Dendritic cell treated with granulocyte-macrophage colony-stimulating factor and Interleukin-4, amounts not matched to agents 40 ng/mL and 50 ng/mL, for 4 days (primary cell): ENCODE measurements around the gene MOB3B.
A peak's percentile ranks its signal among the peaks of the same experiment; 100 is the strongest.

Experiments used
- H3K27ac Mint-ChIP-seq: one replicate; pipeline ENCODE4 v1.8.0; 2022; ENCODE audit warnings: mild to moderate bottlenecking, mixed read lengths
- H3K27me3 Mint-ChIP-seq: one replicate; pipeline ENCODE4 v1.8.0; 2022; ENCODE audit warnings: mild to moderate bottlenecking, mixed read lengths
- H3K36me3 Mint-ChIP-seq: one replicate; pipeline ENCODE4 v1.8.0; 2022; ENCODE audit warnings: low read depth, mixed read lengths
- H3K4me1 Mint-ChIP-seq: one replicate; pipeline ENCODE4 v1.8.0; 2022; ENCODE audit warnings: low read depth, mixed read lengths
- H3K4me3 Mint-ChIP-seq: one replicate; pipeline ENCODE4 v1.8.0; 2022; ENCODE audit warnings: mild to moderate bottlenecking, moderate library complexity, mixed read lengths
- H3K9me3 Mint-ChIP-seq: one replicate; pipeline ENCODE4 v1.8.0; 2022; ENCODE audit warnings: mixed read lengths
- intact Hi-C: fragments of 100-400 bp; cut with micrococcal nuclease; formaldehyde crosslinking; loops from one replicate; pipeline ENCODE4 v1.15.0; 2022

Gene MOB3B

DNA sequence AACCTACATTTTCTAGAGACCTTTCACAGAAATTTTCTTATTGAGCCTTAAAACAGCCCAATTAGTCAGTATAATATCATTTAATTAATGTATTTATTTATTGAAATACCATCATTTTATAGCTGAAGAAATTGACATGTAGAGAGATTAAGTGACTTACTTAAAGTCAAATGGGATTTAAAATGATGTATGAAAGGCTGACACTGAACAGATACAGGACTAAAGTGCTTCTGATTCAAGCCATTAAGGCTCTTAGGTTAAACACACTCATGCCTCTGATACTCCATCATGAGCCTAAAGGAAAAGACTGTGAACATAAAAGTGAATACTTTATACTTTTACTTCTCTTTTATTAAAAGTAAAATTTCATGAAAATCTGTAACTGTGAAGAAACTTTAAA is 30.8 kb upstream of the MOB3B start:
- Mint-ChIP-seq H3K36me3 (peaks cover 54% of the 10 kb centered on the region), H3K27ac (no peak overlapping the region), H3K4me1 (peaks cover 9% of the 10 kb centered on the region), H3K9me3 (no peaks in the 10 kb centered on the region), H3K27me3 (no peaks in the 10 kb centered on the region), H3K4me3 (no peak overlapping the region)
- intact Hi-C loops: loop anchor here (5.0 kb wide), 1 partner anchor 167 kb away; no protein-coding TSS in a partner anchor

DNA sequence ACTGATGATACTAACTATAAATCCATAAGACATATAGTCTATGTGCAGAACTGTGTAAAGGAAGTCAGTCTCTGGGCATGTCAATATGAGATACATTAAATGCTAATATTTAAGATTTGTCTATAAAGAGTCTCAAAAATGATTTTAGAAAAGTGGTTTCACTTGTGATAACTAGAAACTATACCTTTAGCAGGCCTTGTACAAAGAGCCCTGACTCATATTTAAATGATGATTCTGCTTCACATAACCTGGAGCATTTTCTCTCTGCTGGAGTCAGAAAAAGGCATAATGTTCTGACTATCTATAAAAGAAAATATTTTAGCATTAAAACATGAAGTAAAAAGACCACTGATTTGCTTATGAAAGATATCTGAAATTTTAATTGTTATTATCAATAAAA is 28.7 kb upstream of the MOB3B start:
- Mint-ChIP-seq H3K4me1 (peaks cover 14% of the 10 kb centered on the region), H3K27me3 (no peaks in the 10 kb centered on the region), H3K36me3 (peaks cover 71% of the 10 kb centered on the region), H3K27ac (no peak overlapping the region), H3K4me3 (no peak overlapping the region), H3K9me3 (no peaks in the 10 kb centered on the region)
- intact Hi-C loops: loop anchor here (10.0 kb wide), 1 partner anchor 226 kb away; no protein-coding TSS in a partner anchor

DNA sequence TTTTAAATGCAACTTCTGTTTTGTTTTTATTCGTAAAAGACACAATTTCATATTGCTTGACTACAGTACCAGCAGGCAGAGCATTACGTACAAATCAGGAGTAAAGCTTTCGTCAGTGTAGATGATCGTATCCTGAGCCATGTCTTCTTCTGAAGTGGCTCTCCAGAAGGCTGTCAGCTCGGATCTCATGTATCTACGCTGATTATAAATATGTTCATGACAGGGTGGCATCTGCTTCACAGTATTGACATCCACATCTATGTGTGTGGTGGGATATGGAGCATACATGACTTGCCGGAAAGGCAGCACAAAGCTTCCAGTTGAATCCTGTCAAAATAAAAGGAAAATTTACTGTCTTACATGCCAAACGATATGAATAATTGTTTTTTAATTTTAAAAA is 26.9 kb upstream of the MOB3B start:
- peaks cover 18% of the 10 kb centered on the region for H3K4me1 Mint-ChIP-seq
- H3K4me3 Mint-ChIP-seq: no peak overlapping the region
- intact Hi-C loops: loop anchor here (10.0 kb wide), 1 partner anchor 228 kb away; no protein-coding TSS in a partner anchor
- H3K27ac Mint-ChIP-seq: no peak overlapping the region
- no peaks in the 10 kb centered on the region for H3K9me3 Mint-ChIP-seq
- peaks cover 79% of the 10 kb centered on the region for H3K36me3 Mint-ChIP-seq
- H3K27me3 Mint-ChIP-seq: no peaks in the 10 kb centered on the region

DNA sequence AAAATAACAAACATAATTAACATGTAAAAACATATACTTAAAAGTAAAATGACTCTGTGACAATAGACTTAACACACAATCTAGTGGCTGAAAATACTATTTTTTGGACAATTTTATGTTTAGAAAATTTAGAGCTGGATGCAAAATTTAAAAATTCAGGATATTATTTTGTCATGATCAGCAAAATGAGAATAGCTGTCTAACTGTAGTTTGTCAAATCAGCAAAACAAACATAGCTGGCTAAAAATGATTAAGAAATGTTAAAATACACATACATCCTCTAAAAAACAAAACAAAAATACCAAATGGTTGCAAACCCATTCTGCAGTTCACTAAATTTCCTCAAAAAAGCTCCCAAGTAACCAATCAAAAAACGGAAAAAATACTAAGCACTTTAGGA is 25.1 kb upstream of the MOB3B start:
- Mint-ChIP-seq H3K27ac (no peak overlapping the region), H3K4me3 (no peak overlapping the region), H3K36me3 (peaks cover 77% of the 10 kb centered on the region), H3K4me1 (peaks cover 24% of the 10 kb centered on the region), H3K9me3 (no peaks in the 10 kb centered on the region), H3K27me3 (no peaks in the 10 kb centered on the region)
- intact Hi-C loops: loop anchor here (10.0 kb wide), 1 partner anchor 230 kb away; no protein-coding TSS in a partner anchor

DNA sequence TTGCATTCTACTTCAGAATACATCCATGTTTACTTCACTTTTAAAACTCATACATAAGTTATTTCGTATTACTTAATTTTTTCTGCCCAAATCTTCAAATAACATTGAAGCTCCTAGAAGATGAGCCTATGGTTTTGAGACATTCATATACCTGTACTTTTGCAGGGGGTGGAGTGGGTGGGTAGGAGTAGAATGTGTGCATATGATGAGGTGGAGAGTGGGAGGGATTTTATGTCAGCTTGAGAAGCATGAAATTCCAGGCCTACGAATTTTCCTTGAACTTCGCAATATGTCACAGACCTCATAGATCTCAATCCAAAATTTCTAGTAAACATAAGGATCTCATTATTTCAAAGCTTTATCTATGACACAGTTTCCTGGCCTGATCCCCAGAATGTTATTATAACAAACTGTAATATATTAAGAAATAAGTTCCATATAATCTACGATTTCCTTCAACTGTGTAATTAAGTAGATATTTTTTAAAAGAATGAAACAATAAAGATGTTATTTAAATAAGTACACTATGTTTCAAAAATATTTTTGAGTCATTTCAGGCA is 19.7 kb upstream of the MOB3B start:
- H3K4me1 Mint-ChIP-seq: peaks cover 24% of the 10 kb centered on the region
- intact Hi-C loops: loop anchor here (5.0 to 10.0 kb wide), 2 partner anchors 302 to 526 kb away; no protein-coding TSS in a partner anchor
- H3K36me3 Mint-ChIP-seq: peaks cover 81% of the 10 kb centered on the region
- no peak overlapping the region for H3K4me3 Mint-ChIP-seq
- H3K9me3 Mint-ChIP-seq: no peaks in the 10 kb centered on the region
- H3K27ac Mint-ChIP-seq: no peak overlapping the region
- H3K27me3 Mint-ChIP-seq: no peaks in the 10 kb centered on the region

DNA sequence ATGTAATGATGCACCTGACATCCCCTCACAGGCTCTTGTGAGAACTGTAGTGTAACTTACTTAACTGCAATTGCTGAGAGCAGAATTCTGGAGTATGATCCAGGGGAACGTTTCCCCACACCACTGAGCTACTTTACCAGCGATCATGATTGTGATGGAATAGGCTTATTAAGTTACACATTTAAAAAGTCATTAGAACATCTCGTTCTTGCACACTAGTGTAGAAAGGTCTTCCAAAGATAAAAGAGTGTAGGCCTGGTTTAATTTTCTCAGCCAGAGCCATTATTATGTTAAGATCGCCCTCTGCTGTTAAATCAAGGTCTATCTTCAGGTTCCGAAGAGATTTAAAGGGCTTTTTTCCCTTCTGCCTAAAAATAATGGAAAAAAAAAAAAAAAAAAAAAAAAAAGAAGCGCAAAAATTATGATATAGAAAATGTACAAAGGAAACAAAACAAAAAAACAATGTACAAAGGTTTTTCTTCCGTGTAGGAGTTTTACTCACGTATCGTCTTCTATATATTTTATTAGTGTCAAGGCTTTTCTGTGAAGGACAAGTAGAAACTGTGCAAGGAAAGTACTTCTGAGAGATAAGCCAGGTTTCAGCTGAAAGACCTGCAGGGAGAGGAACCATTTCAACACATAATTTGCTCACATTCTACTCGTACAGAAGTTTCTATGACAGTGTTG is 18.6 kb upstream of the MOB3B start:
- Mint-ChIP-seq H3K36me3 (peaks cover 81% of the 10 kb centered on the region), H3K4me1 (peaks cover 15% of the 10 kb centered on the region), H3K27ac (no peak overlapping the region), H3K4me3 (no peak overlapping the region), H3K9me3 (no peaks in the 10 kb centered on the region), H3K27me3 (no peaks in the 10 kb centered on the region)
- intact Hi-C loops: loop anchor here (1.0 to 10.0 kb wide), 3 partner anchors 215 to 527 kb away; no protein-coding TSS in a partner anchor

DNA sequence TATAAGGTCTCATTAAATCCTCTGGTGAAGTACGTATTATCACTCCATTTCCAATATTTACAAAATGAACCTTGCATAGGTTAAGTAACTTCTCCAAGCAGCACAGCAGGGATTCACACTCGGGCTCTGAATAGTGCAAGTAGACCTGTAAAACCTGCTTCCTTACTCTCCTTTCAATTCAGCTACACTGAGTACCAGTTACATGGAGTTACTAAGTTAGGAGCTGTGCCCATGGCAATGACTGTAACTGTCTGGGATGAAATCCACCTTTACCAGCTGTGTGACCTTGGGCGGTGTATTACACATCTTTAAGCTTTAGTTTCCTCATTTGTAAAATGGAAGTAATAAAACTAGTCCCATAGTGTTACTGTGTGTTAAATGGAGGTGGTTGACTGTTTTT is 15.9 kb upstream of the MOB3B start:
- no peaks in the 10 kb centered on the region for H3K9me3 Mint-ChIP-seq
- peaks cover 80% of the 10 kb centered on the region for H3K36me3 Mint-ChIP-seq
- intact Hi-C loops: loop anchor here (5.0 to 10.0 kb wide), 2 partner anchors 298 to 529 kb away; no protein-coding TSS in a partner anchor

DNA sequence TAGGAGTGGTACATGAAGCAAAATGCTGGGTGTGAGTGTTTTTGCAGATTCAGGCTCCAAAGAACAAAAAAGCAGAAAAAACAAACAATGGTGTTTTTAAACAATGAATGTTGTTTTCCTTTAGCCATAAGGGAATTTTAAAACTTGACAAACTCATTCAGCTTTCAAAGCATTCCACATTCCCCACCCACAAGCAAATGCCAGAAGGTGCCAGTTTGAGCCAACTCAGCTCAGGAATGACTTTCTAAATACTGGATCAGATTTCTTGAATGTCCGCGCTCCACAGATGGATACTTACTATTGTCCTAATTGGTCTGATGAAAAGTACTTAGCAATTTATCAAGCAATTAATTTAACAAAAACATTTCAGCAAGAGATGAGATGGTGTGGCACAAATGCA is 12.9 kb upstream of the MOB3B start:
- Mint-ChIP-seq H3K36me3 (peaks cover 79% of the 10 kb centered on the region), H3K27ac (no peak overlapping the region), H3K27me3 (no peaks in the 10 kb centered on the region), H3K4me1 (peaks cover 18% of the 10 kb centered on the region), H3K4me3 (no peak overlapping the region), H3K9me3 (no peaks in the 10 kb centered on the region)
- intact Hi-C loops: loop anchor here (10.0 kb wide), 1 partner anchor 532 kb away; no protein-coding TSS in a partner anchor

More for the DNA sequence above, 15.9 kb upstream of the MOB3B start:
- peaks cover 13% of the 10 kb centered on the region for H3K4me1 Mint-ChIP-seq
- H3K4me3 Mint-ChIP-seq: no peak overlapping the region
- H3K27me3 Mint-ChIP-seq: no peaks in the 10 kb centered on the region
- no peak overlapping the region for H3K27ac Mint-ChIP-seq

DNA sequence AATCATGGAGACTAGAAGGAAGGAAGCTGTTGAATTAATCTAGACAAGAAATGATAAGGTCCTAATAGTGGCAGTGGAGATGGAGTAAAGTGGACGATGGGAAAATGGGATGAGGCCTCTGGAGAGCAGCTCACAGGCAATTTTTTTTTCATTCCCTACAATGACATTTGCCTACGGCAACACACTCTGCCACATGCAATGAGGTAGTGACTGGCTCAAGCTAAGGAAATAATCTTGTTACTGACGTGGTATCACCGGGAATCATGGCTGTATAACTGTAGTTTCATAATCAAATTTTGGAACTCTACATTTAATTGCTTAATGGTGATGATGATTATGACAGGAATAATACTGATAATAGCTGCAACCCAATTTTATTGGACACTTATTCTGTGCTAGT is 12.1 kb upstream of the MOB3B start:
- Mint-ChIP-seq H3K27ac (no peak overlapping the region), H3K9me3 (no peaks in the 10 kb centered on the region), H3K4me3 (no peak overlapping the region), H3K36me3 (peaks cover 79% of the 10 kb centered on the region), H3K27me3 (no peaks in the 10 kb centered on the region), H3K4me1 (peaks cover 18% of the 10 kb centered on the region)
- intact Hi-C loops: loop anchor here (10.0 kb wide), 1 partner anchor 533 kb away; no protein-coding TSS in a partner anchor

DNA sequence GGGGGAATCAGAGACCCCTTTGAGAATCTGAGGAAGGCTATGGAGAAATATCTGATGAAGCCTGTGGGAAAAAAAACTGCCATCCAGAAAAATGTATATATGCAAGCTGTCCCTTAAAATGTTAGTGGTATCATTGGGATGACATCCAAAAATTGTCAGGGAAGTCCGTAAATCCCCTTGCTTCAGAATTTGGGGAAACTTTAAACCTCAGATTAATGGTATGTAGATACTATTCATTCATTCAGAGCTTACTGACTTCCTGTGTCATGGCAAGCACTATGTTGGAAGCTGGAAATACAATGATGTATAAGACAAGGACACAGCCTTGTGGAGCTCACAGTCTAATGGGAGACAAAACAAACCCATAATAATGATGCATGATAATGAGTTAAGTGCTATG is 10.9 kb upstream of the MOB3B start:
- Mint-ChIP-seq H3K4me1 (peaks cover 24% of the 10 kb centered on the region), H3K36me3 (peaks cover 87% of the 10 kb centered on the region), H3K4me3 (no peak overlapping the region), H3K27me3 (no peaks in the 10 kb centered on the region), H3K9me3 (no peaks in the 10 kb centered on the region), H3K27ac (peak overlapping the region; percentile 46)
- intact Hi-C loops: loop anchor here (10.0 kb wide), 1 partner anchor 534 kb away; no protein-coding TSS in a partner anchor

DNA sequence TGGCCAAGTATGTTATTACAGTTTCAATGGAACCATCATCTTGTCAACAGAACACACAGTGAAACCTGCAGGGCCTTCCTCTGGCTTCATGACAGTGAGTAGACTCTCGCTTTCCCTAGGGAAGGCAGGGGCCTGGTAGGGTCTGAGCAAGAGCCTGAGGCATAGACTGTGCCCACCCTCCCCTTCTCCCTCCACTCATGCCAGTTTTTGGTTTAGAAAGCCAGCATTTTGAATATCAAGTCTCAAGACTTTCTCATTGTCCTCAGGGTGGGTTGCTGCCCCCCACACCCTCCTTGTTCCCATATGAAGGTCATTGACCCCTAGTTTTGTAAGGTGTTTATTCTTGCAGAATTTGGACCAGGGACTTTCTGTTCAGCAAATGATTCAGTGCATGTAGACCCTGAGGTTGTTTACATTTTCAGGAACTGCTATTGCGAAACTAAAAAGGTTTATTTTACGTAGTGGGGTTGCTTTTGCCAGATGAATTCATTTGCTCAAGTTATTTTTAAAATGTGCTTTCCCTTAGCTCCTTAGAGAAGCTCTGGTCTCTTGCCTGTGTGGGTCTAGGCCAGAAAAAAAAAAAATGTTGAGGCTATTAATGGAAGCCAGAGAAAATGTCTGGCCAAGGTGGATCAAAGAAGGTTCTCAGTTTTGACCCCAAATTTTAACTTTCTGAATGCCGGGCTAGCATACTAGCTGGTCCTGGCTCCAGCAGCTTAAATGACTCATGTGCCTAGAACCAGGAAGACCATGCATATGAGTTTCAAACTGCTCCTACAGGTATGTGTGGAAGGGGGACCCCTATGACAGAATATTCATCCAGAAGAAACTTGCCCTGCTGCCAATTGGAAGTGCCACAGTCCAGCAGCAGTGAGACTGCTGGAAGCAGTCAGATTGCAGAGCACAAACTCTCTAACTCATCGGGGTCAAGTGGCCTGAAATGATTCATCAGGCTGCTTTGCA is 10.1 kb upstream of the MOB3B start:
- Mint-ChIP-seq H3K27ac (peak overlapping the region; percentile 46), H3K4me1 (peaks cover 28% of the 10 kb centered on the region), H3K9me3 (no peaks in the 10 kb centered on the region), H3K4me3 (no peak overlapping the region), H3K27me3 (no peaks in the 10 kb centered on the region), H3K36me3 (peaks cover 86% of the 10 kb centered on the region)
- intact Hi-C loops: loop anchor here (10.0 kb wide), 1 partner anchor 535 kb away; no protein-coding TSS in a partner anchor

DNA sequence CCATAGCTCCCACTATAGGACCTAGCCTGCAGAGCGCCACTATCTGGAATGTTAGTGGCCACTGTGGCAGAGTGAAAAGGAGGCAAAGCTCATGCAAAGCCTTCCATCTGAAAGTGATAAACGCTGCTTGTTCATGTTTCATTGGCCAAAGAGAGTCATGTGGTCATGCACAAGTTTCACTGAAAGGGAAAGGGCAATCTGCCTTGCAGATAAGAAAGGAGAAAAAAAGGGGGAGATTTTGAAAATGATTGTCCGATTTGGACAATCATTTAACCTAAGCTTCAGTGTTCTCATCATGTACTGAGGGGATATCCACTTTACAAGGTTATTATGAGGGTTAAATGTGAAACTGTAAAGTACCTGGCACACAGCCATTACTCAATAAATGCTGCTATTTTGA is 9.0 kb upstream of the MOB3B start:
- intact Hi-C loops: no loop called here
- Mint-ChIP-seq H3K27ac (no peak overlapping the region), H3K4me3 (no peak overlapping the region), H3K9me3 (no peaks in the 10 kb centered on the region), H3K27me3 (no peaks in the 10 kb centered on the region), H3K4me1 (peaks cover 39% of the 10 kb centered on the region), H3K36me3 (peaks cover 86% of the 10 kb centered on the region)

DNA sequence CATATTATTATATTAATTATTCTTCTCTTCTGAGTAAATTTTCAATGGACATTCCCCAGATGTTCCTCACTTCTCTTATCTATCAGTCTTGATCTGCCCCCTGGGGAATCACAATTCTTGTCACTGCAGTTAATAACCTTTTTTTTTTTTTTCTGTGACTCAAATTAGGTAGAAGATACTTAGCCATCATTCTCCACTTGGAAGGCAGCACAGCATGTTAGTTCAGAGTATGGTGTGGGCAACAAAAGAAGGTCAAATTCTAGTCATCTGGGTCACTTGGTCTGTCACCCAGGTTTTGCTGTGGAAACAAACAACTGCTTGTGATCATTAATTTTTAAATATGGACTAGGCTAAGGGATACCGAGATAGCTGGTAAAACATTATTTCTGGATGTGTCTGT is 8.1 kb upstream of the MOB3B start:
- Mint-ChIP-seq H3K27me3 (no peaks in the 10 kb centered on the region), H3K36me3 (peaks cover 81% of the 10 kb centered on the region), H3K9me3 (no peaks in the 10 kb centered on the region), H3K27ac (no peak overlapping the region), H3K4me3 (no peak overlapping the region), H3K4me1 (peaks cover 48% of the 10 kb centered on the region)
- intact Hi-C loops: no loop called here
